ENCODE measurements around the gene HLA-DQB1.
"Not testable (repeated sequence)": the region's sequence is repeated elsewhere in the genome, so short reads cannot be mapped to it uniquely, and the experiment has no call there.

Gene HLA-DQB1

GRCh38 chr6:32637883-32638282 lies 28.6 kb downstream of the HLA-DQB1 start:
- TF ChIP-seq CTCF (IDR thresholded peaks at IDR 0.05; ENCODE audit: low read depth, low read length, missing control alignments), result no peak
- no peak overlapping the region for H3K4me3 ChIP-seq (replicated peaks; ENCODE audit: low read depth, low read length)

GRCh38 chr6:32637219-32637880 lies 29.1 kb downstream of the HLA-DQB1 start, which contains the start of gene HLA-DQA1:
Gene HLA-DQA1, plus strand, starts transcription at chr6:32637406. Its CDS starts 53 bp downstream, at chr6:32637459.
- TF ChIP-seq CTCF (IDR thresholded peaks at IDR 0.05; ENCODE audit: low read depth, low read length, missing control alignments), result no peak
- DNase-seq (ENCODE audit: extremely low read depth, low read depth), result no peak
- H3K4me3 ChIP-seq (replicated peaks; ENCODE audit: low read depth, low read length), result no peak within 1 kb of the TSS

More at GRCh38 chr6:32637883-32638282, 28.6 kb downstream of the HLA-DQB1 start:
- DNase-seq (ENCODE audit: extremely low read depth, low read depth), result no peak

- TF ChIP-seq CTCF (IDR thresholded peaks at IDR 0.05; ENCODE audit: low read depth, low read length, missing control alignments), result no peak
- H3K4me3 ChIP-seq (replicated peaks; ENCODE audit: low read depth, low read length), result no peak overlapping the region
- no peak for DNase-seq (ENCODE audit: extremely low read depth, low read depth)
Measured at GRCh38 chr6:32635526-32636123, 30.8 kb downstream of the HLA-DQB1 start.

GRCh38 chr6:32629793-32630192 lies 36.7 kb downstream of the HLA-DQB1 start:
- not testable (repeated sequence) for DNase-seq (ENCODE audit: extremely low read depth, low read depth)

GRCh38 chr6:32627831-32628230 lies 38.6 kb downstream of the HLA-DQB1 start:
- no peak for DNase-seq (ENCODE audit: extremely low read depth, low read depth)
- H3K4me3 ChIP-seq (replicated peaks; ENCODE audit: low read depth, low read length), result no peak overlapping the region
- TF ChIP-seq CTCF (IDR thresholded peaks at IDR 0.05; ENCODE audit: low read depth, low read length, missing control alignments), result no peak

More at GRCh38 chr6:32629793-32630192, 36.7 kb downstream of the HLA-DQB1 start:
- H3K4me3 ChIP-seq (replicated peaks; ENCODE audit: low read depth, low read length), result not testable (repeated sequence)

GRCh38 chr6:32627249-32627648 lies 39.2 kb downstream of the HLA-DQB1 start:
- H3K4me3 ChIP-seq (replicated peaks; ENCODE audit: low read depth, low read length), result no peak overlapping the region
- TF ChIP-seq CTCF (IDR thresholded peaks at IDR 0.05; ENCODE audit: low read depth, low read length, missing control alignments), result no peak
- DNase-seq (ENCODE audit: extremely low read depth, low read depth), result no peak

- DNase-seq (ENCODE audit: extremely low read depth, low read depth), result no peak
- H3K4me3 ChIP-seq (replicated peaks; ENCODE audit: low read depth, low read length), result no peak overlapping the region
- TF ChIP-seq CTCF (IDR thresholded peaks at IDR 0.05; ENCODE audit: low read depth, low read length, missing control alignments), result no peak
Measured at GRCh38 chr6:32625137-32625536, 41.3 kb downstream of the HLA-DQB1 start.
